CD14-positive monocyte (primary cell): ENCODE measurements around the gene APCDD1L. TPM values are rescaled to one million over a fixed set of nuclear protein-coding genes. Genes with fewer than 3 reads are reported as not detected.

Source experiments
- DNase-seq, 3 donors: peaks; one replicate each; pipeline ENCODE4 v3.0.0-alpha.2; 2011 to 2022
- H2AFZ ChIP-seq: 2 replicates; pipeline ENCODE4 v1.6.0; 2012; ENCODE audit warnings: mild to moderate bottlenecking, low read depth, low read length, inconsistent platforms; ENCODE audit not compliant: insufficient read depth, poor library complexity, severe bottlenecking
- H3K27ac ChIP-seq, 2 donors: 1 replicate in 1 of 2; 2 replicates in 1 of 2; pipeline ENCODE4 v1.5.1; 2012 to 2013; ENCODE audit warnings: low read length in 2 of 2, control low read depth in 1 of 2, inconsistent platforms in 1 of 2, low read depth in 1 of 2, mild to moderate bottlenecking in 1 of 2
- H3K27me3 ChIP-seq, 2 donors: one replicate each; pipeline versions ENCODE4 v1.6.0 to v1.6.1; 2011 to 2013; ENCODE audit warnings: low read length in 2 of 2; ENCODE audit not compliant: control insufficient read depth in 2 of 2, insufficient read depth in 2 of 2
- H3K36me3 ChIP-seq, 2 donors: replicated peaks in 1 of 2; 1 replicate in 1 of 2; 2 replicates in 1 of 2; pipeline versions ENCODE4 v1.5.1 to v1.6.1; 2012 to 2013; ENCODE audit warnings: low read length in 2 of 2, control low read depth in 1 of 2, inconsistent platforms in 1 of 2, mild to moderate bottlenecking in 1 of 2; ENCODE audit not compliant: insufficient read depth in 2 of 2, control insufficient read depth in 1 of 2
- H3K4me1 ChIP-seq, 2 donors: 1 replicate in 1 of 2; 2 replicates in 1 of 2; pipeline versions ENCODE4 v1.5.1 to v1.6.1; 2012 to 2013; ENCODE audit warnings: low read length in 2 of 2, control low read depth in 1 of 2, inconsistent platforms in 1 of 2, mild to moderate bottlenecking in 1 of 2, moderate library complexity in 1 of 2; ENCODE audit not compliant: insufficient read depth in 2 of 2, control insufficient read depth in 1 of 2
- H3K4me2 ChIP-seq: replicated peaks from 2 replicates; pipeline ENCODE3; 2012; ENCODE audit warnings: low read length, moderate library complexity, mild to moderate bottlenecking; ENCODE audit not compliant: poor library complexity, severe bottlenecking; ENCODE audit errors: extremely low read depth
- H3K4me3 ChIP-seq, 3 experiments: fragments of 200-600 bp in 1 of 3; sonication (generic) in 1 of 3; replicated peaks in 1 of 3; 1 replicate in 2 of 3; 2 replicates in 1 of 3; pipeline ENCODE4 v1.5.1; 2011 to 2013; ENCODE audit warnings: low read length in 3 of 3, mild to moderate bottlenecking in 3 of 3, control low read depth in 2 of 3, low read depth in 2 of 3, inconsistent platforms in 1 of 3, moderate library complexity in 1 of 3
- H3K79me2 ChIP-seq: 2 replicates; pipeline ENCODE4 v1.6.0; 2012; ENCODE audit warnings: mild to moderate bottlenecking, control low read depth, inconsistent platforms, low read length, moderate library complexity; ENCODE audit not compliant: insufficient read depth
- H3K9ac ChIP-seq: 2 replicates; pipeline ENCODE4 v1.6.0; 2017; ENCODE audit warnings: low read length, mild to moderate bottlenecking; ENCODE audit not compliant: insufficient read depth, poor library complexity, severe bottlenecking
- H3K9me3 ChIP-seq, 2 donors: replicated peaks in 1 of 2; 1 replicate in 1 of 2; 2 replicates in 1 of 2; pipeline versions ENCODE4 v1.5.1 to v1.6.1; 2012 to 2013; ENCODE audit warnings: low read length in 2 of 2, control low read depth in 1 of 2; ENCODE audit not compliant: control insufficient read depth in 1 of 2, insufficient read depth in 1 of 2
- H4K20me1 ChIP-seq: 2 replicates; pipeline ENCODE4 v1.6.0; 2012; ENCODE audit warnings: mild to moderate bottlenecking, low read length, control low read depth, moderate library complexity; ENCODE audit not compliant: insufficient read depth
- H3K27ac Mint-ChIP-seq, 7 donors: one replicate each; pipeline ENCODE4 v1.8.0; 2020; ENCODE audit warnings: mild to moderate bottlenecking in 7 of 7, mixed read lengths in 7 of 7, moderate library complexity in 6 of 7, inconsistent platforms in 2 of 7
- H3K27me3 Mint-ChIP-seq, 3 donors: one replicate each; pipeline ENCODE4 v1.8.0; 2021 to 2022; ENCODE audit warnings: low read depth in 3 of 3, mild to moderate bottlenecking in 3 of 3, mixed read lengths in 3 of 3, moderate library complexity in 3 of 3, inconsistent platforms in 1 of 3
- H3K36me3 Mint-ChIP-seq, 2 donors: one replicate each; pipeline ENCODE4 v1.8.0; 2020; ENCODE audit warnings: mixed read lengths in 2 of 2, inconsistent platforms in 1 of 2, mild to moderate bottlenecking in 1 of 2
- H3K4me1 Mint-ChIP-seq: one replicate; pipeline ENCODE4 v1.8.0; 2020; ENCODE audit warnings: mild to moderate bottlenecking, mixed read lengths
- H3K4me3 Mint-ChIP-seq, 2 donors: one replicate each; pipeline ENCODE4 v1.8.0; 2020; ENCODE audit warnings: mild to moderate bottlenecking in 2 of 2, mixed read lengths in 2 of 2, moderate library complexity in 1 of 2
- H3K9me3 Mint-ChIP-seq, 7 donors: one replicate each; pipeline ENCODE4 v1.8.0; 2020 to 2022; ENCODE audit warnings: mixed read lengths in 7 of 7, mild to moderate bottlenecking in 6 of 7, moderate library complexity in 6 of 7, inconsistent platforms in 2 of 7
- WGBS: methylation state at CpG from one replicate; pipeline ENCODE4 v1.1.5; 2013; ENCODE audit warnings: missing lambda C conversion rate; ENCODE audit not compliant: insufficient coverage; 5-methylcytosine and 5-hydroxymethylcytosine counted together
- intact Hi-C, 2 donors: fragments of 100-400 bp; cut with micrococcal nuclease; formaldehyde crosslinking; loops; one replicate each; pipeline versions ENCODE4 v1.15.0 to v1.15.1; 2023
- polyA plus RNA-seq, 3 donors: library from polyadenylated mRNA; depleted of rRNA in 1 of 3; unstranded in 2 of 3; stranded (reverse) in 1 of 3; fragments of 300-500 nt in 2 of 3; fragments of >200 nt in 1 of 3; fragmentation: Illumina TruSeq in 2 of 3; gene quantifications; 1 replicate in 2 of 3; 2 replicates in 1 of 3; pipeline ENCODE4 v1.2.3, GENCODE V29; 2012 to 2021
- TF ChIP-seq, protein P1 (sequence below): fragments of 200-600 bp; IDR thresholded peaks from one replicate; pipeline ENCODE4 v1.8.0; 2022; ENCODE audit warnings: antibody characterized with exemption, mild to moderate bottlenecking

Gene APCDD1L
- polyA plus RNA-seq, 3 donors: not detected

DNA sequence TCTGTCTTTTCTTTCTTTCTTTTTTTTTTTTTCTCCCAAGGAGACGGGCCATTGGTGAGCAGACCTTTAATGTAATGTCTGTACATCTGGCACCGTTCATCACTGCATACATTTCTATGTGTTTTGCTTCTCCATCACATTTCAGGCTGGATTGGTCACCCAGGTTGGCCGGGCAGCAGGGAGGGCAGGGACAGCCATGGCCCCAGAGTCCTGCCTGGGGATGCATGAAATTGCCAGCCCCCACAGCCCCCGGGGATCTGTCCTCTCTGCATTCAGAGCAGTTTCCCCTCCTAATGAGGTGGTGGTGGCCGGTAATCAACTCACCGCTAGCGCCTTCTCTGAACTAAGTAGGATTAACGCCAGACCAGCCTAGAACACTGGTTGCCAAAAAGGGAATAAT, 50.4 kb downstream of the APCDD1L start:
- Mint-ChIP-seq H3K27ac (peak overlapping the region in 1 of 7 donors; percentile 30), H3K4me1 (no peaks in the 10 kb centered on the region), H3K36me3 (no peaks in the 10 kb centered on the region), H3K9me3 (peaks cover 0 to 14% (median 0%) of the 10 kb centered on the region in 7 donors), H3K27me3 (peaks cover 9 to 34% (median 15%) of the 10 kb centered on the region in 3 donors), H3K4me3 (no peak overlapping the region)
- no peaks in the 10 kb centered on the region for H3K36me3 ChIP-seq
- H3K9ac ChIP-seq: no peak overlapping the region
- no peaks in the 10 kb centered on the region for H3K4me1 ChIP-seq
- no peak overlapping the region for H2AFZ ChIP-seq
- intact Hi-C loops: no loop called here
- H3K27ac ChIP-seq: no peak overlapping the region
- H4K20me1 ChIP-seq: no peaks in the 10 kb centered on the region
- TF ChIP-seq, protein P1, sequence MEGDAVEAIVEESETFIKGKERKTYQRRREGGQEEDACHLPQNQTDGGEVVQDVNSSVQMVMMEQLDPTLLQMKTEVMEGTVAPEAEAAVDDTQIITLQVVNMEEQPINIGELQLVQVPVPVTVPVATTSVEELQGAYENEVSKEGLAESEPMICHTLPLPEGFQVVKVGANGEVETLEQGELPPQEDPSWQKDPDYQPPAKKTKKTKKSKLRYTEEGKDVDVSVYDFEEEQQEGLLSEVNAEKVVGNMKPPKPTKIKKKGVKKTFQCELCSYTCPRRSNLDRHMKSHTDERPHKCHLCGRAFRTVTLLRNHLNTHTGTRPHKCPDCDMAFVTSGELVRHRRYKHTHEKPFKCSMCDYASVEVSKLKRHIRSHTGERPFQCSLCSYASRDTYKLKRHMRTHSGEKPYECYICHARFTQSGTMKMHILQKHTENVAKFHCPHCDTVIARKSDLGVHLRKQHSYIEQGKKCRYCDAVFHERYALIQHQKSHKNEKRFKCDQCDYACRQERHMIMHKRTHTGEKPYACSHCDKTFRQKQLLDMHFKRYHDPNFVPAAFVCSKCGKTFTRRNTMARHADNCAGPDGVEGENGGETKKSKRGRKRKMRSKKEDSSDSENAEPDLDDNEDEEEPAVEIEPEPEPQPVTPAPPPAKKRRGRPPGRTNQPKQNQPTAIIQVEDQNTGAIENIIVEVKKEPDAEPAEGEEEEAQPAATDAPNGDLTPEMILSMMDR: no peak
- no peaks in the 10 kb centered on the region for H3K79me2 ChIP-seq
- H3K27me3 ChIP-seq: peaks cover 0 to 2% of the 10 kb centered on the region in 2 donors
- H3K9me3 ChIP-seq: no peaks in the 10 kb centered on the region
- no peak overlapping the region for H3K4me3 ChIP-seq
- no peak for DNase-seq
- WGBS: 92% methylated on average over 5 of the region's 8 CpGs
- H3K4me2 ChIP-seq: no peak overlapping the region

DNA sequence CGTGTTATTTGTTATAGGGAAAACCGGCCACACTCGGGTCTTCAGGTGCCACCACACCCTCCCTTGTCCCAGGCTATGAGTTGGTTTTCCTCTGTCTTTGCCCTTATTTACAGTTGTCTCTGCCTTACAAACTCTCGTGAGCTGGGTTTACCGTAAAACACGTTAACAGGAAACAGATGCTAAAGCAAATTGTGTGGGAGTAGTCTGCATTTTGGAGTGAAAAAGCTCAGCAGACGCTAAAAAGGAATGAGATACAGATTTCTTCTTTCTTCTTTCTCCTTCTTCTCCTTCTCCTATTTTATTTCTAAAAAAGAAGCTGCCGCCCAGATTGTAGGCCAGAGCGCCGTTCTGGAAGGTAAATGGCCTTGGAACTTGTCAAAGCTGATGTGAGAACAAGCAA, 51.9 kb downstream of the APCDD1L start:
- Histone ChIP-seq H3K4me3 (no peak overlapping the region), H3K9me3 (no peaks in the 10 kb centered on the region), H3K9ac (no peak overlapping the region), H2AFZ (no peak overlapping the region), H3K36me3 (no peaks in the 10 kb centered on the region), H3K27me3 (peaks cover 0 to 2% of the 10 kb centered on the region in 2 donors), H4K20me1 (no peaks in the 10 kb centered on the region), H3K27ac (no peak overlapping the region), H3K79me2 (no peaks in the 10 kb centered on the region), H3K4me1 (no peaks in the 10 kb centered on the region), H3K4me2 (no peak overlapping the region)
- Mint-ChIP-seq H3K27me3 (peaks cover 5 to 28% (median 13%) of the 10 kb centered on the region in 3 donors), H3K36me3 (no peaks in the 10 kb centered on the region), H3K4me3 (no peak overlapping the region), H3K9me3 (peaks cover 0 to 14% (median 1%) of the 10 kb centered on the region in 7 donors), H3K4me1 (no peaks in the 10 kb centered on the region), H3K27ac (no peak overlapping the region)
- no peak for DNase-seq
- intact Hi-C loops: no loop called here
- WGBS: 98% methylated on average over 6 of the region's 10 CpGs
- TF ChIP-seq, protein P1: no peak
